ENCODE data around the gene HLA-DMB.

HLA-DMB gene

DNA sequence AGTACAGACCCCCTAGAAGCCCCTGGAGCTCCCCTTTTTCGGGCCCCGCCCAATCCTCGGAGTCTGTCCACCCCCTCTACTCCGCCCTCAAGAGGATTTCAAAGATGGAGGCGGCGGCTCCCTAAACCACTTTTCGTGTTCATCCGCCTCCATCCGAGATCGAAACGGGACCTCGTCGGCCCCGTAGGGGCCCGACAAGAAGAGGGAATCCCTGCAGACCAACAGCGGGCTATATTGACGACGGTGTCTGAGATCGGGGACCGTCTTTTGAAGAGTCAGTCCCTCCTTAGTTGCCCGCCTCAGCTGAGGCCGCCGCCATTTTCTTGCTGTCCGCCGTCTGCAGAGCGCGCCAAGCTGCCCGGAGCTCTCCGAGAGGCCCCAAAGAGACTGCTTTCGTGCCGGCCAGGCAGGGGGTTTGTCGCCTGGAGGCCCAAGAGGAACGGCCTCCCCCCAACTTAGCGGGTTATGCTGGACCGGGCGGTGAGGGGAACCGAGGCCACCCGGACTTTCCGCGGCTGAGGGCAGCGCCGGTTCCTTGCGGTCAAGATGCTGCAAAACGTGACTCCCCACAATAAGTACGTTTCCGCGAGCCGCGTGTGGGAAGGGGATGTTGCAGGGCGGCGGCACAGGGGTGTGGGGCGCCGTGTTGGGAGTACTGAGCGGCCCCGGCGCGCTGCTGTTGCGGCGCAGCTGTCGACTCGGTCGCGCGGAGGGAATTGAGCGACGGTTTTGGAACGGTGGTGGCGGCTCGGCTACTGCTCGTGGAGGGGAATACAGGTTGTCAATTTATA lies 31.7 kb upstream of the HLA-DMB start:
- peak in 7 of 10 donors; percentile 21 to 85 (median 56) for DNase-seq
- intact Hi-C loops (cut with DNase I), result loop anchor here (5.0 kb wide), 2 partner anchors 230 to 775 kb away; partner anchors contain the start of genes HSD17B8, RXRB and SLC39A7

DNA sequence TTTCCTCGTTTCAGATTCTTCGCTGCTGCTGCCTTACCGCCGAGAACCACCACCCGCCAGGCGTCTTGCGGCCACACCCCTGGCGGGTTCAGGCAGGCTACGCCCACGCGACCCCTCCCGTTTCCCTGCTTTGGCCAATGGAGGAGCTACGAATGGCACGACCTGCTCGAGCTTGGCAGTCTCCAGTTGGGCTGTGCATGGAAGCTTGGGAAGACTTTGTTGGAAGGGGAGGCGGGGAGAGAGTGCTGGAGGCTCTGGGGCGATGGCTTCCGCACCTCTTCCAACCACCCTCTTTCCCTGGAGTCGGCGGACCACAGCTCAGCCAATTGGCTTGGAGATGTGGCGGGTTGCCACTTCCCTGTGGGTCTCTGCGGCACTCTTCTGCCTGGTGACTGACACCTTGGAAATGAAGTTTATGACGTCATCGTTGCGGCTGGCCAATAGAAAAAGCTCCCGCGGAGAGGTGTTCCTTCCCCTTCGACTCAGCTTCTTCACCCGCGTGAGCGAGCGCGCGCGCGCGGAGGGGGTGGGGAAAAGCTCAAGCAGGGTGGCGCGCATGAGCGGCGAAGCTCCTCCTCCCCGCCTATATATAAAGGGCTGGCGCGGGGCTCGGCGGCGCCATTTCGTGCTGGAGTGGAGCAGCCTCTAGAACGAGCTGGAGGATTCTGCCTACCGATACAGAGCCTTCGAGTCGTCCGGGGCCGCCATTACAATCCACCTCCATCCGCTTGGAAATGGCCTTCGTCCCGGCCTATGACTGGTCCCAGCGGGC lies 30.9 kb upstream of the HLA-DMB start:
- DNase-seq, result peak; percentile 99 to 100 (median 99)
- intact Hi-C loops (cut with DNase I), result loop anchor here (5.0 kb wide), 2 partner anchors 231 to 774 kb away; partner anchors contain the start of genes HSD17B8, RXRB and SLC39A7

DNA sequence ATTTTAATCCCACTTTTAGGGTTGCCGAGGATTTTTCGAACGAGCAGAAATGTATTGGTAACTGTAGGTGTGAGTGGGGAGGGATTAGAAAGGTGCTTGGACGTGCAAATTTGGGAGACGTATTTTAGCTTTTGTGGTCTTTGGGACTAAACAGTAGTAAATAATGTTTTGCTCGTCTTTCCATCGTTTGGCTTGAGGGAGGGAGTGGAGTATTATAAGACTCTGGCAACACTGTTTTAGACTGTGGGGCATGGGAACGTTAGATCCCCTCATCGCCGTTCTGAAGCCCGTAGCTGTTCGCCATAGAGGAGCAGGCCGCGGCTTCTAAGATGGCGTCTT lies 30.4 kb upstream of the HLA-DMB start:
- intact Hi-C loops (cut with DNase I), result loop anchor here (5.0 kb wide), 2 partner anchors 231 to 774 kb away; partner anchors contain the start of genes HSD17B8, RXRB and SLC39A7
- no peak for DNase-seq

DNA sequence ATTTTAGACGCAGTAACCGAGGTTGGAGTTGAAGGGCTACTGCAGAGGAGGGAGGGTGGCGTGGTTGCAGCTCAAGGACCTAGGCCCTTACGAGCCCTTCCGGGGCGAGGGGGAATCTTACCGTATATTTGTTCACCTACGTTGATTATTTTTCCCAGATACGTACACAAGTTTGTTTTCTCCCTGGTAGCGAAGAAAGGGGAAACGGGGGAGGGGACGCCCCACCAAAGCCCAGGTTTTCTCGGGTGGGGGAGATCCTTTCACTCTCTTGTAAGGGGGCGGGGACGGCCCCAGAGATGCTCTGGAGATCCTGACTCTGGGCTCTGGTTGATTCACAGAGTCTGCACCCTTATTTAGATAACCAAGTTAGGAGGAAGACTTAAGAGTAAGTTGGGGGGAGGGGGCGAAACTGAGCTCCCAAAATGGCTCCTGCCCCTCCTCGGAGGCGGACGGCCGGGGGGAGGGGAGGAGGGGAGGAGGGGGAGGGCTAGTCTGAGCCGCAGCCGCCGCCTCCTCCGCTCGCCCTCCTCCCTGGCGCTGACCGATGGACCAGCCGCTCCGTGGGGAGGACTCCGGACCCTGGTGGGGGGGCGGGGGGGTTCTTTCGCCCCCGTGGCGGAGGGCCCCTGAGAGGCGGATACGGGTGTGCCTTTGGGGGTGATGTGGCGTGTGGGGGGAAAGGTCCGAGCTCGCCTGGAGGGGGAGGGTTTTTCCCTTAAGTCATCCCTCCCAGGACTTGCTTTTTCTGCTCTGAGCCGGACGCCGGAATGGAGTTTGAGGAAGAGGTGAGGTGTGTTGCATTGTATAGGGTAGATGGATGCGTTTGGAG lies 29.8 kb upstream of the HLA-DMB start:
- intact Hi-C loops (cut with DNase I), result loop anchor here (5.0 kb wide), 2 partner anchors 232 to 773 kb away; partner anchors contain the start of genes HSD17B8, RXRB and SLC39A7
- peak; percentile 63 to 95 (median 76) for DNase-seq

DNA sequence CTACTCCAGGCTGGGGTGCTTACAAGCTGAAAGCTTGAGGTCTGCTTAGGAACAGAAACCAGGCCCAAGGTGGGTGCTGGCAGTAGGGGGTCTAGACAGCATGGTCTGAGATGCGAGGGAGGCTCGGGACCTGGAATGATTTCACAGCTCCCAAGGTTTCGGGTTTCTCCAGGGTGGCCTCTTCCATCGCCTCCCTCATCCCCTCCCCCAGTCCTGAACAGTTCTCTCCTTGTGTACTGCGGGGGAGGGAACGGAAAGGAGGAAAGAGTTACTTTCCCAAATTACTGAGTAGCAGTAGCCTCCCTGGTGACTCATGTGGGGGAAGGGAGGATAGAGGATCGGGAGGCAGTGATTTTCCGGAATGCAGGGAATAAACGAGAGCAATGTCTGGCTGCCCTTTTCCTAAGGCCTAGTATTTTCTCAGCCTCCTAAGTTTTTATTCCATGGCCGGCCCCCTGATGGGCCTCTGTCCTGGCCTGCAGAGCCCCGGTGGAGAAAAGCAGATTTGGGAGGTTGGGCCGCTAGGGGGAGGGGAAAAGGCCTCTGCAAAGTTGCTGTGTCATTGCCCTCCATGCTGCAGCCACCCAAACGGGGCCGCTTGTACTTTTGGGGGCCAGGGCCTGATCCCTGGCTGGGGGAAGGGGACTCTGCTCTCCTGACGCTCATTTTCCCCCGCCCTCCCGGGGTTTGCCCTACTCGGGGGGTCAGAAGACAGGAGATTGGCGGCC lies 29.0 kb upstream of the HLA-DMB start:
- peak; percentile 42 to 92 (median 60) for DNase-seq
- intact Hi-C loops (cut with DNase I), result loop anchor here (5.0 kb wide), 4 partner anchors 38 to 773 kb away; partner anchors contain the start of genes HSD17B8, RXRB and SLC39A7

DNA sequence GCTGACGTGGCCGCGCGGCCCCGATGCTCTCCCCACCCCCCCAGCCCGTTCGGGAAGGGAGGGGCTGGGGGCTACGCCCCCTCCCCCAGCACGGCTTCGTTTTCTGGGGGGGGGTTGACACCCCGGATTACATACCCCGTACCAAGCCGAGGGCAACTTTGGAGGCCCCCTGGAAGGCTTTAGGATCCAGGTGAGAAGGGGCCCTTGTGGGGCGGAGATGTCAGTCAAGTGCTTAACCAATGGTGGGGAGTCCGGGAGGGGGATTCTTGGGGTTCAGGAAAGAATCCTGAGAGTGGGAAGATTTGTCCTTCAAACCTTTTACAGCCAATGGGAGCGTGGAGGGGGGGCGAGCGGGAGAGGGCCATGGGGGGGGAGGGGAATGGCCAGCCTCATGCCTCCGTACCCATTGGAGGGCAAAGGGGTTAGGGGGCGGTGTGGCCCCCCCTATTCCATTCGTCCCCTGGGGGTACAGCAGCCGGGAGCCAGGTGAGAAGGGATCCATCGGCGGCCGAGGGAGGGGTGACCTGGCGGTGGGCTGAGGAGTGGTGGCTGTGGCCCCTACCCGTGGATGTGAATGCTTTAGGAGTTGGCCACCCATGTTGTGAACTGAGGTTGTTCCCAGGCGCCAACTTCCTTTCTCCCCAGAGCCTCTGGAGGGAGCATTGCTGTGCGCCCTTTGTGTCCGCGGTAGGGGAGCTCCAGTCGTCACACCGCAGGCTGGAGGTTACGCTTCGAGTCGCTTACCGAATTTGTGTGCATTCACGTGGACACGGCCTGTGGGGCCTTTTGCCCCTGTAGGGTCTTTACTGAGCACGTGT lies 28.2 kb upstream of the HLA-DMB start:
- DNase-seq, result peak; percentile 40 to 92 (median 66)
- intact Hi-C loops (cut with DNase I), result loop anchor here (5.0 kb wide), 2 partner anchors 37 to 82 kb away; no protein-coding TSS in a partner anchor

DNA sequence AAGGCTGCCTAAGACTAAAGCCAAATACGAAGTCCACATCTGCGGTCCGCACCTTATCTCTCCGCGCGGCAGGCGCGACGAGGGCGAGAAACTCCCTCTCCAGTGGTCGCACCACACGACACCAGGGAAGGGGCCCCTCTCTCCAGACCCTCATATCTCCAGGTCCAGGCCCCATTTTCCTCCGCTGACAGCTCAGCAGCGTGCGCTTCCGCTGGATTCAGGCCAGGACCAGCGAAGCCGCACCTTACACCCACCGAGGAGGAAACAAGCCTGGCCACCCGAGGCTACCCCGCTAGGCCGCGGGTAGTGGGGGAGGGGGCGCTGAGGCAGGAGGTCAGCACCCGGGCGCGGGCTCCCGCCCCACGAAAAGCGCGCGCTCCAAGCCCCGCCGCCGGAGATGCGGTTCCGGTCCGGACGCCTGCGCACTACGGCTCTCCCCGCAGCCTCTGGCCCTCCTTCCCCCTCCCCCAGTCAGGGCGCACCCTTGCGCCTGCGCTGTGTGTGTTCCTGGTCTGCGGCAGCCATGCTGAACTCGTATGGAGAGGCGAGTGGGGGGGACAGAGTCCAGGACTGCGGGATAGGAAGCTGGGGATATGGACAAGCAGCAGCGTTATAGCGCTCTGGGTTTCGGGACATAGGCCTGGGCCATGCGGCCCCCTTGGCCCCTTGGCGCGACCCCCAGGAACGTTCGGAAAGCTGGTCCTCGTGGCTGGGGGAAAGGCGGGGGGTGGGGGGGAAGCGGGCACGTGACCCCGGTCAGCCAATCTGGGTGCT lies 27.5 kb upstream of the HLA-DMB start, which contains the start of gene BRD2:
Gene BRD2, plus strand, starts transcription at position 502 of the 774 bp plus-strand sequence. CDS start 4,305 bp downstream, outside the sequence.
- peak; percentile 93 to 99 (median 96) for DNase-seq
- intact Hi-C loops (cut with DNase I), result loop anchor here (5.0 kb wide), 2 partner anchors 36 to 81 kb away; no protein-coding TSS in a partner anchor

DNA sequence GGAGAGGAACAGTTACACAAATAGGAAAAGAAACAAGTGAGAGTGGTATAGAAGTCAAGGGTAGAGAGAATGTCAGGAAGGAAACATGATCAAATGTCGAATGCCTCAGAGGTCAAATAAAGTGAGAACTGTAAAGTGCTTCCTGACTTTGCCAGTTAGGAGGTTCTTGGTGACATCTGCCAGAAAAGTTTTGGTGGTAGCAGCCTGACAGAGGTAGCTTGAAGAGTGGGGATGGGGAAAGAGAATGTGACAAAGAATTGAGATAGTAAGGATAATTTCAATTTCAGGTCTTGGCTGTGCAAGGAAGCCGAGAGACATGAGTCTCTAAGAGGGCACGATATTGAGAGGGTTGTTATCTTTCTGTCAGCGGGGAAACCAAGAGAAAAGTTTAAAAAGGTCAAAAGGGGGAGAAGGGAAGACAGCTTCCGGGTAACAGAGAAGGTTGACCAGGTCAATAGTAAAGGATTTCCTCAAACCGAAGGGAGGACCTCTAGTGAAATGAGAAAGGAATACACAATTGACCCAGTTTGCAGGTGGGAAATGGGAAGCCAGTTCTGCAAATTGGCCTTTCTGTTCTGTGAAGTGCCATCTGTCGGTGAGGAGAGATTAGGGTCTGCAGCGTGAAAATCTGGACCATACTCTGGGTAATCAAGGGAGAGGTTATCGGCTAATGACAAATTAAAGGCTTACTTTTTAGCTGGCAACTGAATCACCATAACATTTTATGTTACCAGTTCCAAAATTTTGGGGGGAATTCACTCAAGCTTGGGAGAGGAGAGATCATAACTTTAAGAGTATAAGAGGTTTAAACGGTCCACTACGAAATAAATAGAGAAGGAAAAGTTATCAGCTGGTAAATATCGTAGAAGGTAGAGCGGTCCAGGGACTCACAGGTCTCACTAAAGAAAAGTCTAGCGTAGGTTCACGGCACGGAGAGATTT lies 26.6 kb upstream of the HLA-DMB start:
- intact Hi-C loops (cut with DNase I), result loop anchor here (5.0 kb wide), 2 partner anchors 35 to 80 kb away; no protein-coding TSS in a partner anchor
- peak in 2 of 10 donors; percentile 16 to 44 for DNase-seq

DNA sequence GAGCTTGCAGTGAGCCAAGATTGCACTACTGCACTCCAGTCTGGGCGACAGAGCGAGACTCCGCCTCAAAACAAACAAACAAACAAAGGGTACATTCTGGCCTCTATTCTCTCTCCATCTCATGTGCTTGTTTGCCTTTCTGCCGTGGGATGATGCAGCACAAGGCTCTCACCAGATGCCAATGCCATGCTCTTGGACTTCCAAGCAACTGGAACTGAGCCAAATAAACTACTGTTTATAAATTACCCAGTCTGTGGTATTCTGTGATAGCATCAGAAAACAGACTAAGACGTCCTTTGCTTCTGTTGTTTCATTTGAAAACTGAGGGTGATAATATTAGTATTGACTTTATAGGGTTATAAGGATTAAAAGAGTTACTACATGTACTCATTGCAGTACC lies 23.9 kb upstream of the HLA-DMB start:
- DNase-seq, result no peak
- intact Hi-C loops (cut with DNase I), result loop anchor here (5.0 kb wide), 2 partner anchors 32 to 77 kb away; no protein-coding TSS in a partner anchor

DNA sequence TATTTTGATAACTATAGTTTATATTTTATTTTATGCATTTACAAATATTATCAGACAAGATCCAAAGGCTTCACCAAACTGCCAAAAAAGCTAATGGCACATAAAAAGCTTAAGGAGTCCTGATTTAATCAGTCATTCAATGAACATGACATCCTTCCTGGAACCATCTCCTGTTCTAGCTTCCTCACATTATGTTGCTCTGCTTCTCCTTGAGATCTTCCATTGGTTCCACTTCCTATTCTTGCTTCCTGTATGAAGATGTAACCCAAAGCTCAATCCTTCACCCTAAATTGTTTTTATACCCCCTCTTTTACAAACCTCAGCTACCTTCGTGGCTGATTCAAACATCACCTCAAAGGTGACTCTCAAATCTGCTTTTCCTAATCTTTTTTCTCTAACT lies 23.0 kb upstream of the HLA-DMB start:
- DNase-seq, result no peak
- intact Hi-C loops (cut with DNase I), result no loop called here

DNA sequence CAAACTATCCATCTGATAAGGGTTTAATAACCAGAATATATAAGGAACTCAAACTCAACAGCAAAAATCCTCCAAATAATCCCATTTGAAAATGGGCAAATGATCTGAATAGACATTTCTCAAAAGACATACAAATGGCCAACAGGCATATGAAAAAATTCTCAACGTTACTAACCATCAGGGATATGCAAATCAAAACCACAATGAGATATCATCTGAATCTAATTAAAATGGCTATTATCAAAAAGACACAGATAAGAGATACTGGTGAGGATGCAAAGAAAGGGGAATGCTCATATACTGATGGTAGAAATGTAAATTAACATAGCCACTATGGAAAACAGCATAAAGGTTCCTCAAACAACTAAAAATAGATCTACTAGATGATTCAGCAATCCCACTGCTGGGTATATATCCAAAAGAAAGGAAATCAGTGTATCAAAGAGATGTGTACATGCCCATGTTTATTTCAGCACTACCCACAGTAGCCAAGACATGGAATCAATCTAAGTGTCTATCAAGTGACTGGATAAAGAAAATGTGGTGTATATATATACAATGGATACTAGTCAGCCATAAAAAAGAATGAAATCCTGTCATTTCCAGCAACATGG lies 21.5 kb upstream of the HLA-DMB start:
- no peak for DNase-seq
- intact Hi-C loops (cut with DNase I), result no loop called here

DNA sequence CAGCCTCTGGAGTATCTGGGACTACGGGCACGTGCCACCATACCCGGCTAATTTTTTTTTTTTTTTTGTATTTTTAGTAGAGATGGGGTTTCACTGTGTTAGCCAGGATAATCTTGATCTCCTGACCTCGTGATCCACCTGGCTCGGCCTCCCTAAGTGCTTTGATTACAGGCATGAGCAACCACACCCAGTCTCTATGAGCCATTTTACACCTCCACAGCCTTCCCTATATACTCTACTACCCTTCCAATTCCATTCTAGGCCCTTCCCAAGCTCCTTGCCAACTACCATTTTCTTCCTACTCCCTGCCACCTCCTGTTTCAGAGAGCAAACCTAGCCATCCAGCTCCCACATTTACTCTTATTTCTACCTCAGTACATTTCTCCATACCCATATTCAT lies 19.7 kb upstream of the HLA-DMB start:
- intact Hi-C loops (cut with DNase I), result no loop called here

DNA sequence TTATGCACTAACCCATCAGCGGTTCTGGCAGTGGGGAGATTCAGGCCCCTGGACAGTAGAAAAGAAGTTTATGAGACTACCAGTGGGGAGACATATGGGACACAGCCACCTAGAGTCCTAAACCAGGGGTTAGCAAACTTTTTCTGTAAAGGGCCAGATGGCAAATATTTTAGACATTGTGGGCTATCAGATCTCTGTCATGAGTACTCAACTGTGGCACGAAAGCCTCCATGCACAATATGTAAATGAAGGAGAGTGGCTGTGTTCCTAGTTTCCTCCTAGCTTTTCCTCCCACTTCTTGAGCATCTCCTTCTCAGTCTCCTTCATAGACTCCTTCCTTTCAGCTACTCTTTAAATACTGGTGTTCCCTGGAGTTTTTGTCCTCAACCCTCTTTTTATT lies 15.3 kb upstream of the HLA-DMB start:
- intact Hi-C loops (cut with DNase I), result no loop called here
- DNase-seq, result no peak

More for the DNA sequence above, 19.7 kb upstream of the HLA-DMB start:
- no peak for DNase-seq

DNA sequence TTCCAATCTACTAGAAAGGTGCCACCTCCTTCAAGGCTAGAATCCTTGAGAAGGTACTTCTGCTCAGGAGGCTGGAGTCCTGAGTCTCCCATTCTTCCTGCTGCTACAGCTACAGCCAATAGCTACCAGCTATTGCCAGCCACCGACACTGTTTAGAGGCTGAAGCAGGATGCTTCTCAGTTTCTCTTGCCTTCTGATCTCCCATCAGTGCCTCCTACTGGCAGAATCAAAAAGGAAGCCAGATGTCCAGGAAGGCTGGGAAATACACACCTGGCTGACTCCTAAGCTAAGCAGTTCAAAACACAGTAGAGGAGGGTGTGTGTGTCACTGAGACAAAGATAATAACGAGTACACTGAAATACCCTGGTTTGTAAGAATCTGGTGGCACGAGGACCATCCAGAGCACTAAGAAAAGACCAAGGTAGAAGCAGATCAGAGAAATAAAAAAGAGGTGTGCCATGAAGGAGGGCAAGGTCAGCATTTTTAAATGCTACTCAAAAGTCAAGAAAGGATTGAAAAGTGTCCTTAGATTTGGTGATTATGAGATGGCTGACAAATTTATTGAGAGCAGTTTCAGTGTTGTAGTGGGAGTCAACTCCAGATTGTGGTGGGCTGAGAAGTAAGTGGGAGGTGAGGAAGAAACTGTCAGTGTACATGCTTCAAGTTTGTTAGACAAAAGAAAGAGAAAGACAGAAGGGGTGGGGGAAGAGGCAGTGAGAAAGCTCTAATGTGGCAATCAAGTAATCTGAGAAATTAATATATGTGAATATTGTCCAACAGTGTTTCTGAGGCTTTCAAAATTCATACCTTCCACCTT lies 14.4 kb upstream of the HLA-DMB start:
- DNase-seq, result no peak

DNA sequence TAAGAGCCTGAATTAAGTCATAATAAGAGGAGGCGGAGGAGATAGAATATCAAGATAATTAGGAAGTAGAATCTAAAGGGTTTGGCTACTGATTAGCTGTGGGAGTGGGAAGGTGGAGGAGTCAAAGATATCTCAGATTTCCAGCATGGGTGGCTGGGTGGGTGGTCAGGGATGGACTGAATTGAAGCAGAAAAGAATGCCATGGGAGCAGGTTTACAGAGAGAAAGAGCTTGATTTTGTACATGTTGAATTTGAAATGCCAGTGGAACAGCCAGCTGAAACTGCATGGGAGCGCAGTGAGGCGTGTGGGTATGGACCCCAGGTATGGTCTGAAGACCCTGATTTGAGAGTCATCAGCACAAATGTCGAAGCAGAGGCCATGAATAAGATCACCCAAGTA lies 13.4 kb upstream of the HLA-DMB start:
- DNase-seq, result no peak
- intact Hi-C loops (cut with DNase I), result no loop called here

More for the DNA sequence above, 14.4 kb upstream of the HLA-DMB start:
- intact Hi-C loops (cut with DNase I), result no loop called here

All from posterior cingulate gyrus (tissue), 11 donors.